HEK293 (cell line): ENCODE measurements around the gene ARHGAP6.

Source experiments
- CTCF ChIA-PET: fragments of 350-600 bp; formaldehyde crosslinking; extraction: SDS; loops from one replicate; lab custom pipeline; 2021; ENCODE audit warnings: antibody characterized with exemption; lab: Yijun Ruan, JAX
- POLR2A ChIA-PET: fragments of 300-600 bp; formaldehyde crosslinking; extraction: SDS; loops from one replicate; lab custom pipeline; 2020; ENCODE audit warnings: antibody characterized with exemption, inconsistent platforms; lab: Yijun Ruan, JAX
- H3K27ac ChIP-seq: fragments of 200-500 bp; sonication (Bioruptor generic); 2 replicates; pipeline ENCODE4 v1.5.1; 2014; ENCODE audit warnings: low read depth, low read length, control low read depth, inconsistent platforms; ENCODE audit errors: extremely low read depth
- H3K36me3 ChIP-seq, 2 experiments: fragments of 200-500 bp in 1 of 2; sonication (Bioruptor generic) in 1 of 2; 1 replicate in 1 of 2; 2 replicates in 1 of 2; pipeline ENCODE4 v1.5.1; 2014 to 2017; ENCODE audit warnings: inconsistent platforms in 2 of 2, low read length in 2 of 2; ENCODE audit not compliant: control insufficient read depth in 2 of 2, insufficient read depth in 1 of 2
- H3K4me1 ChIP-seq: fragments of 200-500 bp; sonication (Bioruptor generic); 2 replicates; pipeline ENCODE4 v1.5.1; 2014; ENCODE audit warnings: mild to moderate bottlenecking, low read length, inconsistent platforms; ENCODE audit not compliant: control insufficient read depth, insufficient read depth
- H3K4me3 ChIP-seq: 2 replicates; pipeline ENCODE4 v1.5.1; 2011; ENCODE audit warnings: low read depth, mild to moderate bottlenecking, control low read depth, low read length, moderate library complexity
- H3K9me3 ChIP-seq: fragments of 200-500 bp; sonication (Bioruptor generic); 2 replicates; pipeline ENCODE4 v1.5.1; 2014; ENCODE audit warnings: low read depth, low read length, inconsistent platforms; ENCODE audit not compliant: control insufficient read depth, insufficient read depth
- HOXA7 ChIP-seq: sonication (generic); formaldehyde crosslinking; IDR thresholded peaks from 2 replicates; pipeline ENCODE4 v1.8.1; 2022; ENCODE audit warnings: missing genetic modification reagents, borderline replicate concordance
- IKZF3 ChIP-seq: fragments of 450-650 bp; IDR thresholded peaks from 2 replicates; pipeline ENCODE4 v1.5.0; 2018; ENCODE audit warnings: missing biosample characterization, mild to moderate bottlenecking, missing genetic modification characterization, moderate library complexity
- KLF8 ChIP-seq: fragments of 450-650 bp; formaldehyde crosslinking; IDR thresholded peaks from 2 replicates; pipeline ENCODE4 v1.5.1; 2016; ENCODE audit warnings: missing biosample characterization, missing genetic modification characterization
- KLF9 ChIP-seq: fragments of 450-650 bp; formaldehyde crosslinking; IDR thresholded peaks from 2 replicates; pipeline ENCODE4 v1.5.1; 2016; ENCODE audit warnings: missing biosample characterization, missing genetic modification characterization, low read depth
- SALL2 ChIP-seq: fragments of 450-650 bp; formaldehyde crosslinking; IDR thresholded peaks from 2 replicates; pipeline ENCODE4 v1.5.0; 2017; ENCODE audit warnings: missing biosample characterization, mild to moderate bottlenecking, missing genetic modification characterization, borderline replicate concordance
- SCRT2 ChIP-seq: fragments of 450-650 bp; formaldehyde crosslinking; IDR thresholded peaks from 2 replicates; pipeline ENCODE4 v1.5.1; 2016; ENCODE audit warnings: missing biosample characterization, missing genetic modification characterization
- SP2 ChIP-seq: fragments of 450-650 bp; formaldehyde crosslinking; IDR thresholded peaks from 2 replicates; pipeline ENCODE4 v1.5.1; 2016; ENCODE audit warnings: missing biosample characterization, missing genetic modification characterization
- ZFP69B ChIP-seq: fragments of 450-650 bp; formaldehyde crosslinking; IDR thresholded peaks from 2 replicates; pipeline ENCODE4 v1.5.1; 2016; ENCODE audit warnings: missing biosample characterization, missing genetic modification characterization
- ZNF157 ChIP-seq: fragments of 450-650 bp; formaldehyde crosslinking; IDR thresholded peaks from 2 replicates; pipeline ENCODE4 v1.5.1; 2016; ENCODE audit warnings: missing biosample characterization, missing genetic modification characterization
- ZNF350 ChIP-seq: fragments of 450-650 bp; formaldehyde crosslinking; IDR thresholded peaks from 2 replicates; pipeline ENCODE4 v1.5.0; 2017; ENCODE audit warnings: missing biosample characterization, mild to moderate bottlenecking, missing genetic modification characterization
- ZNF518A ChIP-seq: fragments of 450-650 bp; formaldehyde crosslinking; conservative IDR thresholded peaks from 2 replicates; pipeline ENCODE4 v1.5.1; 2016; ENCODE audit warnings: low read depth, missing biosample characterization, missing genetic modification characterization
- ZNF521 ChIP-seq: fragments of 450-650 bp; formaldehyde crosslinking; IDR thresholded peaks from 2 replicates; pipeline ENCODE4 v1.5.1; 2017; ENCODE audit warnings: missing biosample characterization, mild to moderate bottlenecking, missing genetic modification characterization
- ZNF544 ChIP-seq: fragments of 450-650 bp; formaldehyde crosslinking; IDR thresholded peaks from 2 replicates; pipeline ENCODE4 v1.5.0; 2017; ENCODE audit warnings: missing biosample characterization, missing genetic modification characterization
- ZNF558 ChIP-seq: fragments of 450-650 bp; formaldehyde crosslinking; IDR thresholded peaks from 2 replicates; pipeline ENCODE4 v1.5.1; 2016; ENCODE audit warnings: missing biosample characterization, missing genetic modification characterization
- ZNF560 ChIP-seq: fragments of 450-650 bp; formaldehyde crosslinking; IDR thresholded peaks from 2 replicates; pipeline ENCODE4 v1.5.1; 2017; ENCODE audit warnings: missing biosample characterization, missing genetic modification characterization, borderline replicate concordance
- ZNF580 ChIP-seq: fragments of 450-650 bp; formaldehyde crosslinking; IDR thresholded peaks from 2 replicates; pipeline ENCODE4 v1.5.1; 2016; ENCODE audit warnings: missing biosample characterization, missing genetic modification characterization
- ZNF654 ChIP-seq: fragments of 450-650 bp; formaldehyde crosslinking; IDR thresholded peaks from 2 replicates; pipeline ENCODE4 v1.5.1; 2016; ENCODE audit warnings: low read depth, missing biosample characterization, missing genetic modification characterization
- ZSCAN18 ChIP-seq: fragments of 450-650 bp; formaldehyde crosslinking; IDR thresholded peaks from 2 replicates; pipeline ENCODE4 v1.5.1; 2016; ENCODE audit warnings: missing biosample characterization, missing genetic modification characterization

The ARHGAP6 gene

GRCh38 chrX:11190745-11191510 is 474.8 kb downstream of the ARHGAP6 start:
- no peaks in the 10 kb centered on the region for H3K9me3 ChIP-seq
- H3K4me1 ChIP-seq, result no peaks in the 10 kb centered on the region
- ChIA-PET CTCF (interaction anchor here (0.6 kb wide), 1 partner anchor 32 kb away, joined by 3 read pairs; no protein-coding TSS in a partner anchor), POLR2A (no interaction called here)
- H3K36me3 ChIP-seq, result no peaks in the 10 kb centered on the region
- no peak for TF ChIP-seq HOXA7 (CRISPR knock-in tag)
- TF ChIP-seq ZFP69B (tag by site-specific recombination), result no peak
- no peak for TF ChIP-seq IKZF3
- no peak for TF ChIP-seq SCRT2 (tag by site-specific recombination)
- TF ChIP-seq ZNF157 (tag by site-specific recombination), result no peak
- H3K27ac ChIP-seq, result no peak overlapping the region
- no peak overlapping the region for H3K4me3 ChIP-seq

GRCh38 chrX:11189097-11189496 is 476.6 kb downstream of the ARHGAP6 start:
- ChIA-PET CTCF (no interaction called here), POLR2A (no interaction called here)
- Histone ChIP-seq H3K4me1 (no peaks in the 10 kb centered on the region), H3K27ac (no peak overlapping the region), H3K4me3 (no peak overlapping the region), H3K9me3 (no peaks in the 10 kb centered on the region), H3K36me3 (no peaks in the 10 kb centered on the region)
- TF ChIP-seq ZNF544 (no peak), ZNF580 (no peak), ZNF560 (tag by site-specific recombination) (no peak), ZNF350 (tag by site-specific recombination) (no peak), ZSCAN18 (tag by site-specific recombination) (no peak), KLF9 (tag by site-specific recombination) (no peak), SP2 (tag by site-specific recombination) (no peak), ZNF521 (tag by site-specific recombination) (no peak), KLF8 (tag by site-specific recombination) (no peak), ZNF558 (tag by site-specific recombination) (no peak), ZNF518A (no peak), SALL2 (tag by site-specific recombination) (no peak), ZNF654 (tag by site-specific recombination) (no peak)
